ENCODE results near the gene GNAS-AS1. TPM values are rescaled to one million over a fixed set of nuclear protein-coding genes. Genes with fewer than 3 reads are reported as not detected.

The GNAS-AS1 gene
- total RNA-seq, 1 donor: 0.43 TPM

- no peak for DNase-seq (ENCODE audit: low read depth)
- H3K4me3 ChIP-seq (ENCODE audit: low read depth, low read length): no peak overlapping the region
- TF ChIP-seq, protein P1, sequence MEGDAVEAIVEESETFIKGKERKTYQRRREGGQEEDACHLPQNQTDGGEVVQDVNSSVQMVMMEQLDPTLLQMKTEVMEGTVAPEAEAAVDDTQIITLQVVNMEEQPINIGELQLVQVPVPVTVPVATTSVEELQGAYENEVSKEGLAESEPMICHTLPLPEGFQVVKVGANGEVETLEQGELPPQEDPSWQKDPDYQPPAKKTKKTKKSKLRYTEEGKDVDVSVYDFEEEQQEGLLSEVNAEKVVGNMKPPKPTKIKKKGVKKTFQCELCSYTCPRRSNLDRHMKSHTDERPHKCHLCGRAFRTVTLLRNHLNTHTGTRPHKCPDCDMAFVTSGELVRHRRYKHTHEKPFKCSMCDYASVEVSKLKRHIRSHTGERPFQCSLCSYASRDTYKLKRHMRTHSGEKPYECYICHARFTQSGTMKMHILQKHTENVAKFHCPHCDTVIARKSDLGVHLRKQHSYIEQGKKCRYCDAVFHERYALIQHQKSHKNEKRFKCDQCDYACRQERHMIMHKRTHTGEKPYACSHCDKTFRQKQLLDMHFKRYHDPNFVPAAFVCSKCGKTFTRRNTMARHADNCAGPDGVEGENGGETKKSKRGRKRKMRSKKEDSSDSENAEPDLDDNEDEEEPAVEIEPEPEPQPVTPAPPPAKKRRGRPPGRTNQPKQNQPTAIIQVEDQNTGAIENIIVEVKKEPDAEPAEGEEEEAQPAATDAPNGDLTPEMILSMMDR (IDR thresholded peaks at IDR 0.05; ENCODE audit: insufficient read depth, low read depth, low read length): no peak
These were observed 15.1 kb upstream of the GNAS-AS1 start for GRCh38 chr20:58865843-58866242.

GRCh38 chr20:58864346-58864745 is 13.6 kb upstream of the GNAS-AS1 start:
- no peak overlapping the region for H3K4me3 ChIP-seq (ENCODE audit: low read depth, low read length)
- no peak for DNase-seq (ENCODE audit: low read depth)

GRCh38 chr20:58863044-58863790 is 12.5 kb upstream of the GNAS-AS1 start:
- TF ChIP-seq, protein P1 (IDR thresholded peaks at IDR 0.05; ENCODE audit: insufficient read depth, low read depth, low read length): no peak
- no peak overlapping the region for H3K4me3 ChIP-seq (ENCODE audit: low read depth, low read length)
- no peak for DNase-seq (ENCODE audit: low read depth)

More at GRCh38 chr20:58864346-58864745, 13.6 kb upstream of the GNAS-AS1 start:
- TF ChIP-seq, protein P1 (IDR thresholded peaks at IDR 0.05; ENCODE audit: insufficient read depth, low read depth, low read length): no peak

GRCh38 chr20:58855506-58856389 is 5.0 kb upstream of the GNAS-AS1 start:
- no peak overlapping the region for H3K4me3 ChIP-seq (ENCODE audit: low read depth, low read length)
- DNase-seq (ENCODE audit: low read depth): no peak
- TF ChIP-seq, protein P1 (IDR thresholded peaks at IDR 0.05; ENCODE audit: insufficient read depth, low read depth, low read length): no peak

DNA sequence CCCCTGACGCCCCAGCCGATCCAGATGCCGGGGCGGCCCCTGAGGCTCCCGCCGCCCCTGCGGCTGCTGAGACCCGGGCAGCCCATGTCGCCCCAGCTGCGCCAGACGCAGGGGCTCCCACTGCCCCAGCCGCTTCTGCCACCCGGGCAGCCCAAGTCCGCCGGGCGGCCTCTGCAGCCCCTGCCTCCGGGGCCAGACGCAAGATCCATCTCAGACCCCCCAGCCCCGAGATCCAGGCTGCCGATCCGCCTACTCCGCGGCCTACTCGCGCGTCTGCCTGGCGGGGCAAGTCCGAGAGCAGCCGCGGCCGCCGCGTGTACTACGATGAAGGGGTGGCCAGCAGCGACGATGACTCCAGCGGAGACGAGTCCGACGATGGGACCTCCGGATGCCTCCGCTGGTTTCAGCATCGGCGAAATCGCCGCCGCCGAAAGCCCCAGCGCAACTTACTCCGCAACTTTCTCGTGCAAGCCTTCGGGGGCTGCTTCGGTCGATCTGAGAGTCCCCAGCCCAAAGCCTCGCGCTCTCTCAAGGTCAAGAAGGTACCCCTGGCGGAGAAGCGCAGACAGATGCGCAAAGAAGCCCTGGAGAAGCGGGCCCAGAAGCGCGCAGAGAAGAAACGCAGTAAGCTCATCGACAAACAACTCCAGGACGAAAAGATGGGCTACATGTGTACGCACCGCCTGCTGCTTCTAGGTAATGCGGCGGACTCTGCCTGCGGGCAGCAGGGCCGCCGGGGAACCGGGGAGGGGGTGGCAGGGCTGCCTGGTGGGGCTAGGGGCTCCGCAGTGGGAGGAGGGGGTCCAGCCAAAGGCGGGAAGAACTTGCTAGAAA is 4.2 kb upstream of the GNAS-AS1 start:
- H3K4me3 ChIP-seq (ENCODE audit: low read depth, low read length): peak overlapping the region; percentile 23
- TF ChIP-seq, protein P1 (IDR thresholded peaks at IDR 0.05; ENCODE audit: insufficient read depth, low read depth, low read length): no peak
- DNase-seq (ENCODE audit: low read depth): no peak

GRCh38 chr20:58853976-58854637 is 3.4 kb upstream of the GNAS-AS1 start:
- H3K4me3 ChIP-seq (ENCODE audit: low read depth, low read length): no peak overlapping the region
- TF ChIP-seq, protein P1 (IDR thresholded peaks at IDR 0.05; ENCODE audit: insufficient read depth, low read depth, low read length): no peak
- no peak for DNase-seq (ENCODE audit: low read depth)
